GM21786 (cell line): ENCODE data around the gene ORC2.
"Not testable (repeated sequence)": the region's sequence is repeated elsewhere in the genome, so short reads cannot be mapped to it uniquely, and the experiment has no call there.

Experiments used
- ATAC-seq: cut with Tn5 transposase; IDR thresholded peaks from one replicate; pipeline ENCODE4 v1.9.1; 2021; ENCODE audit not compliant: unreplicated experiment

The ORC2 gene

DNA sequence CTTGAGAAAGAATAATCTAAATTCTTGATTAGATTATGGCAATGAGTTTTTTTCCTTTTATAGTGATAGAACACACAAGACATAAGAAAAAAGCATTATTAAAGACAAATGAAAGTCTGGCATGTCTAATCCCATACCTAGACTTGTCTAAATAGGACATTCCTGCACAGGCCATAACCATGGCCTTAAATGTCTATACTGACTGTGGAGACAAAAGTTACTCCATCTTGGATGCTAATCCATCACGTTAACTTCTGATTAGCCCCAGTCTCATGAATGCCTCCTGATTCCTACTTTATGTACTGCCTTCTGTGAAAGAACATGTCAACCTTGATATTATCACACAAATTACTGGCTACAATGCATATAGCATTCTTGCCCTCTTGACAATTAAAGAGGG is 23.6 kb downstream of the ORC2 start:
- ATAC-seq, result no peak

DNA sequence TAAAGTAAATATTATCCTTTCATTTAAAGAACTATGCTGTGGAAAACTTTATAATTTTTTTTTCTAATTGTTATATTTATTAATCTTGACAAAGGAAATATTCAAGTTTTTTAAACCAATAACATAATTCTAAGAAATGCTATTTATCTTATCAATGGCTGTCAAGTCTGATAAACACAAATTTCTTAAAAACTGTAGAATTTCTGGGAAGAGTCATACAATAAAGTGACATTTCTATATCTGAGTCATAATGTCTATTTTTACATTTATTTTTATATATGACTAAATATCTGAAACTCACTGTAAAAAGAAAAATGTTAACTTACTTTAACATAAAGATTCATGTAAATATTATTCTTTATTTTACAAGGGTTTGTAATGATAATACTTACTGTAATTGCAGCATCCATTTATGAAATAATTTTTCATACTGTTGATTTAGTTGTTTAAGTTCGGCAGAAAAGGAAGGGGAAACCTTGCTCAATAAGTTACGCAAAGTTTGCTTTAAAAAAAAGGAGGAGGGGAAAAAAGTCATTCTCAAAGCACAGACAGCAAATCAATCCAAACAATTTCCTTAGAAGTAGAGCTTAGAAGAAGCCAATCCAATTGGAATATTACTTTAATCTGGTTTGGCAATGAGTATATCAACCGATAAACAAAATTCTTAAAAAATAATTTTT is 32.4 kb downstream of the ORC2 start:
- no peak for ATAC-seq

DNA sequence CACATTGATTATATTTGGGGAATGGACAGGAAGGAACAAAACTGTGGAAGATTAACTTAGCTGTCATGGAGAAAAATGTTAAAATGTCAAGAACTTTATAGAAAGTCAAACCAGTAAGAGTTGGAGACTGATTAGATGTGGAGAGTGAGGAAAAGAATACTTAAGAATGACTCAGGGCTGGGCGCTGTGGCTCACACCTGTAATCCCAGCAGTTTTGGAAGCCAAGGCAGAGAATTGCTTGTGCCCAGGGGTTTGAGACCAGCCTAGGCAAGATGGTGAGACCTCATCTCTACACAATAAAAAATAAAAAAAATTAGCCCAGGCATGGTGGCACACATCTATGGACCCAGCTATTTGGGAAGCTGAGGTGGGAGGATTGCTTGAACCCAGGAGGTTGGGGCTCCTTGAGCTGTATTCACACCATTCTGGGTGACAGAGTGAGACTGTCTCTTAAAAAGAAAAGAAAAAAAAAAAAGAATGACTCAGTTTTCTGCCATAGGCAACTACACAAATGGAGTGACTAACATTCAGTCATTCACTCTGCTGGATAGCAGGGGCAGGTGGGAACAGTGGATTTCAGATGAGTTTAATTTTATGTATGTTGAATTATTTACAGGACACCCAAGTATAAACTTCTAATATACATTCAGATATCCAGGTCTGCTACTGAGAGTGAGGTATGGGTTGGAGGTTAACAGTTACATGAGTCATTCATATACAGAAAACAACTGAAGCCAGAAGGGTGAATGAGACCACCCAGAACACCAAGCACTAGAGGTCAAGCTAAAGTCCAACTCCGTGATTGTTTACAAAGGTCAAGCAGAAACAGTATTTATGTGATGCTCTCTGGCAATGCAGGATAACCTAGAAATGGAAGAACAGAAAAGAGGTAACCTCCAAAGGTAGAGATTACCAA is 33.9 kb downstream of the ORC2 start:
- no peak for ATAC-seq

DNA sequence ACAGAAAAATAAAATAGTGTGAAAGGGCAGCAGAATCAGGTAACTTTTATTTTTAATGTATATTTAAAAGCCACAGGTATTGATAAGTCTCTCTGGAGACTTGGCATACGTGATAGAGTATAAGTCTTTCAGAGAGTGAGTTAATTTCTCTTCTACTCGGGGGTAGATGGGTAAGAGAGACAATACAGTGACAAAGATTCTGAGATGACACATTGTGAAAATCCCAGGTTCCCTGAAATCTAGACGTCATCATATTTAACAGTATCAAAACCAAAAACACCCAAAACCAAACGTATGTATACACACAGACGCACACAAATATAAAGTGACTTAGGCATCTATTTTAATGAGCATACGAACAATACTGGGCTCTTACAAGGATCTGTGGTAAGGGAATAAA is 41.0 kb downstream of the ORC2 start:
- no peak for ATAC-seq

DNA sequence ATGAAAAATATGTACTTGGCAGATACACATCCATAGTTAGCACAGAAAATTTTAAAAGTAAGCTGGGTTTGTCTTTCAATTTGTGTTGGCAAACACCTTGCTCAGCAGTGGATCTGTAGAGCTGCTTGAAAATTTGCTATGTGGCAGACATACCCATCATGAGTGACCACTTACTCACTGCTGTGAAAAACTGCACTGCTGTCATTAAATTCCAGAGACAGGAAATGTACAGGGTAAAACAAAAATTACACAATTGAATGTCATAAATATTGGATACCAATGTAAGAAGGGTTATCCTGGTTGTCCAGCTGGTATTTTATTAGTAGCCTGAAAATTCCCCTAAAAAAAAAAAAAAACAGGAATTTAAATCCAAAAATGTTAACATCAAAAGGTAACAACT is 49.8 kb downstream of the ORC2 start:
- no peak for ATAC-seq

DNA sequence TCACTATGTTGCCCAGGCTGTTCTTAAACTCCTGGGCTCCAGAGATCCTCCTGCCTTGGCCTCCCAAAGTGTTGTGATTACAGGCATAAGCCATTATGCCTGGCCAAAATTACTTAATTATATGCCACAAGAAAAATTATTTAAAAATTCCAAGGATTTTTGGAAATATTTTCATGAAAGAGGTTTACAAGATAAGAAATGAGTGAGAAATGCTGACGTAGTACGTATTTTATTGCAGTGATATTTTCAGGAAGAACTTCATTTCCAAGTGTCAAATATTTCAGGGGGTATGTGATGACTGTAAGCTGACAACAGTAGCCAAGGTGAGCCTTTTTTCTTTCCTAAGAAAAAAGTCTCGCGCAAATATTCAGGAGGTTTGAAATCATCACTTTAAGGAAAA is 53.5 kb downstream of the ORC2 start:
- no peak for ATAC-seq

DNA sequence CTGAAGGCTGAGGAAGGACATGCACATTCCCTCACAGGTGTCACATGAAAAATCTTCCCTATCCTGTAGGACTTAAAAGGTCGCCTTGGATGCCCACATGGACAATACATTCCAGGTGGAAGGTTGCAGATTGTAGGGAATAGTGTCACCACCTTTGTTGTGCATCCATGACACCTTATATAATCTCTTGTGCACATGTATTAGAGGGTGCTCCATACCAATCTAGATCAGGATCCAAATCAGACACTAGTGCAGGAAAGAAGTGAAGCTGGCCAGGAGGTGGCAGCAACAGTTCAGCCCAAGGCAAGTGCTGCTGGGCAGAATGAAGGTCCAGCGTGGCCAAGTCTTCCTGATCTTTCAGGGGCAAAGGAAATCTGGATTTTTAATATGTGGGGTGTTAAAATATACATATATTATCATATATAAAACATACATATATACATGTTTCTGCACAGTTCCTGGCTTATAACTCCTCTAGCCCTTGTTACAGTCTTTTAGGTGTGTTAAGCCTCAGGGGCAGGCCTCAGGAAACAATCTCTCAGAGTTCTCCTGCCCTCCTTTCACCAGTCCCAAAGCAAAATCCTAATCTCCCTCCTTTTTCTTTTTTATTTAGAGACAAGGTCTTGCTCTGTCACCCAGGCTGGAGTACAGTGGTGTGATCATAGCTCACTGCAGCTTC is 57.7 kb downstream of the ORC2 start:
- ATAC-seq, result peak; percentile 49

DNA sequence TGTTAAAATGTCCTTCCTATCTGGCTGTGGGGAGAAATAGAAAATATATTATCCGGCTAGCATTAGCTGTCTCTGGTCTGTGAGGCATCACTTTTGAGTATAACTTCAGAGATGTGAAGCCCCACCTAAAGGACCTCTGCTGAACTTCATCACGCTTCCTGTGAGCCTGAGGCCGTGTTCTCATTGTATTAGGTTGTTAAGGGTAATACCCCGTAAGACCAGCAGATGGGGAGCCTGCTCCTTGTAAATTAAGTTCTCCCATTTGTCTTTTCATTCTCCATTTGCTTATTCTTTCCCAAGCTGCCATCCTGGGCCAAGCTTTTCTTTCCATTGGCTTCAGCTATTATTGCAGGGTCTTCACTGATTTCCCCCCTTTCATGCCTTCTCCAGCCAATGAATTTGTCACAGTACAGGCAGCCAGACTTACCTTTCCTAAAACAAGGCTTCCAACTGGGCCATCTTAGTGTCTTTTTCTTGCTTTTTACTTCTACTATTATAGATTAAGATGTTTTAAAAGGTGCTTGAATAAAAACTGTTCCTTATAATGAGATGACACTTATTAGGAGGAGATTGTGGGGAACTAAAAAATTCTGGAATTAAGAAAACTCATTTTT is 61.9 kb downstream of the ORC2 start:
- peak; percentile 99 for ATAC-seq

DNA sequence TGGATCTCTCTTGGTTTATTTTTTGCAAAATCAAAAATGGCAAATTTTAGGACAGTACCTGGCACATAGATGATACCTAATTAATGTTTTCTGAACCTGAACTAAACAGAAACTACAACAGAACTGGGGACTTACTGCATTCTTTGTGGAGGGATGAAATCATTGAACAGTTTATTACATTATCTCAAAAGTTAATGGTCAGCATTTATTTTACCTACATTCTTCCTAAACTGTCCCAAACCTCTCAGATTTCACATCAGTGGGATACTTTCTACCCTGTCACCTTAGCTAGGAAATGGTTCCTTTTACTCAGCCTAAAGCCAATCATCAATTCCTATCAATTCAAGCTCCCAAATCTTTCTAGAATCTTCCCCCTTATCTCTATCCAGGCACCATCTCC is 64.0 kb downstream of the ORC2 start:
- ATAC-seq, result no peak

DNA sequence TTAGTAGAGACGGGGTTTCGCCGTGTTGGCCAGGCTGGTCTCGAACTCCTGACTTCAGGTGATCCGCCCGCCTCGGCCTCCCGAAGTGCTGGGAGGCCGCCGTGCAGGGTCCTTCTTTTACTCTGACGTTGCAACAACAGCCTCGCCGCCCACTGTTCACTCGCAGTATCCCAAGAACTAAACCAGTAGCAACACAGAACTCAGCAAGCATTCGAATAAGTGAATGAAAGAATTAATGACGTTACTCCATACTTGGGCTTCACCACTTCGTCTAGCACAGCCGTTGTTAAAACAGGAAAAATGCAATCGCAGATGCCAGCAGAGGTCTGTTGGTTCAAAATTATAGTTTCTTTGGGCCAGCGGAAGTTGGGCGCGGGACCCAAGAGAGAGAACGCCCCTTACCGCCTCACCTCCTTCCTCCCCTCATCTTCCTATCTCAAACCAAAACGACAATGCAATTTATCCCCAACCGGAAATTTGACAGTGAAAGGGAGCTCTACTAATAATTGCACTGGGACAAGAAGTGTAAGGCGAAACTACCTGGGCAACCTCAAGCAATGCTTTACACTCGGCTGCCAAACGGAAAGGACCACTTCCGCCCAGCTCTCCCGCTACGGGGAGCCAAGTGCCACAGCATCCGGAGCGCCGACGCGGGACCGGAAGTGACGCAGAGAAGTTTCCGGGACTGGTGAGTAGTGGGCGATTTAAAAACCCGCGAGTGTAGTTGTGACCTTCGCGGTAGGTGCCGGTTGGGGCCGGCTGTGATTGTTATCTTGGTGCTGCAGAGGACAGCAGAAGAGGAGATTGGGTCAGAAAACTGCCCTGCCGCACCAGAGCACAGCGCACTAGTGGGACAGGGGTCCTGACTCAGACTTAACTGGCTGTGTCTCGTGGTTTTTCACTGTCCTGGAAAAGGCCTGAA is 74.5 kb downstream of the ORC2 start, which contains the start of the genes NIF3L1 and PPIL3:
TSS of gene NIF3L1 (plus strand) at position 668 of the 922 bp plus-strand sequence. CDS start 2,573 bp downstream, outside the sequence.
TSS of gene PPIL3 (minus strand) at position 374 of the 922 bp plus-strand sequence. CDS start 1,462 bp downstream, outside the sequence.
- ATAC-seq, result peak; percentile 89

DNA sequence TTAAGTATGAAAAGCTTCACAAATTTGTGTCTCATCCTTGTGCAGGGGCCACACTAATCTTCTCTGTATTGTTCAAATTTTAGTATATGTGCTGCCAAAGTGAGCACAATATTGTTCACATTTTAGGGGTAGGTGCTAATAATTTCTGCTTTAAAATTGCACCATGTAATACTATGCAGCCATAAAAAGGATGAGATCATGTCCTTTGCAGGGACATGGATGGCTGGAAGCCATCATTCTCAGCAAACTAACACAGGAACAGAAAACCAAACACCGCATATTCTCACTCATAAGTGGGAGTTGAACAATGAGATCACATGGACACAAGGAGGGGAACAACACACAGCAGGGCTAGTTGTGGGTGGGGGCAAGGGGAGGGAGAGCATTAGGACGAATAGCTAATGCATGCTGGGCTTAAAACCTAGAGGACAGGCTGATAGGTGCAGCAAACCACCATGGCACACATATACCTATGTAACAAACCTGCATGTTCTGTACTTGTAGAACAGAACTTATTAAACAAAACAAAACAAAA is 81.7 kb downstream of the ORC2 start:
- not testable (repeated sequence) for ATAC-seq

DNA sequence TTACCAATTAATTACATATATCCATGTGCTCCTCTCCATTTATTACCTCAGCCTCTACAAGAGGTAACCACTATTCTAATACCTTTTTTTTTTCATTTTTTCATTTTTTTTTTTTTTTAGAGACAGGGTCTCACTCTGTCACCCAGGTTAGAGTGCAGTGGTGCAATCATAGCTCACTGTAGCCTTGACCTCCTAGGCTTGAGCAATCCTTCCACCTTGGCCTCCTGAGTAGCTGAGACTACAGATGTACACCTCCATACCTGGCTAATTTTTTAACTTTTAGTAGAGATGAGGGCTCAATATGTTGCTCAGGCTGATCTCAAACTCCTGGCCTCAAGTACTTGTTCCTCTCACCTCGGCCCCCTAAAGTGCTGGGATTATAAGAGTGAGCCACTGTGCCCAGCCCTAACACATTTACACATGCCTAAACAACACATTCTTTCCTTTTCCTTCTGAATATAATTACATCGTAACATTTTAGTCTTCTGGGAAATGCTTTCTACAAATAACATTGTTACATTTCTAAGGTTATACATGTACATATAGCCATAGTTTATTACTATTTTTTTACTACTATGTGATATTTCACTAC is 85.1 kb downstream of the ORC2 start:
- ATAC-seq, result no peak

DNA sequence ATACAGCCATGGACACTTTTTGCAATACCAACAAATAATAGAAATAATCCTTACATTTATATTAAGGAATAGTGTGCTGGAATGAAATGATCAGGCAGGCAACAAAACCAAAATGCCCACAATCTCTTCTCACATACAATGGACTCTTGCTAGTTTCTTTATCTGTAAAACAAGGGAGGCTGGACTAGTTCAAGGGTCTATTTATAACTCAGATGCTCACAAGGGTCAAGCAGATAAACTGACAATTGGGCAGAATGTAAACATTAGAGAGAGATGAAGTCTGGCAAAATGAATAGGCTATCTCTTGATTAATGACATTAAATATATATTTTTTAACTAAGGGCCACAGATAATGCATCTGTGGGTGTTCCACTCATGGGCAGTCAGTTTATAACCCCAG is 86.0 kb downstream of the ORC2 start:
- ATAC-seq, result no peak

DNA sequence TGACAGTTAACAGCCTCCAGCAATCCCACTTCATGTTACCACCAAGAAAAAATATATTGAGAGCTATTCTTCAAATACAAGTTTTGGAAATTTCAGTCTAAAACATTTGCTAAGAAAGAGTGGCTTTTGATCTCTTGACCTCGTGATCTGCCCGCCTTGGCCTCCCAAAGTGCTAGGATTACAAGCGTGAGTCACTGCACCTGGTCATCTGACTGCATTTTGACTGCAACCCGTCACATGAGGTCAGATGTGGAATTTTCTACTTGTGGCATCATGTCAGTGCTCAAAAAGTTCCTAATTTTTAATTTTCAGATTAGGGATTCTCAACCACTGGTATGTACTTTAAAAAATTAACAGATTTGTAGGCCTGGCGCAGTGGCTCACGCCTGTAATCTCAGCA is 89.9 kb downstream of the ORC2 start:
- ATAC-seq, result no peak

DNA sequence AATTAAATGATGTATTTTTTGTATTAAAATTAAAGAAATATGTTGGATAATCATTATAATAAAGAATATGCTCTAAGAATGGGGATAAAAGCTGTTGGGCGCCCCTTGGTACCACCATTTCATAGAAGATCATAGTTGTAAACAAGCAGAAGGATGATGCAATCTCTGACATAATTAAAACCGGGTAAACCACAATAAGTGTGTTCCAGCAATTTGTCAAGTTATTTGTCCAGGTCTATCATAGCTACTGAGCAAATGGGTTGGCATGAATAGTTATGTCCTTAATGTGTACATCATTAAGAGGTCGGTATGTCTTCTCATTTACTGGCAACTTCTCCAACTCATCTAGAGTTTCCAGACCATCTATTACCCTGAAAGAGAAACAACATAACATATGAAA is 92.3 kb downstream of the ORC2 start:
- no peak for ATAC-seq

DNA sequence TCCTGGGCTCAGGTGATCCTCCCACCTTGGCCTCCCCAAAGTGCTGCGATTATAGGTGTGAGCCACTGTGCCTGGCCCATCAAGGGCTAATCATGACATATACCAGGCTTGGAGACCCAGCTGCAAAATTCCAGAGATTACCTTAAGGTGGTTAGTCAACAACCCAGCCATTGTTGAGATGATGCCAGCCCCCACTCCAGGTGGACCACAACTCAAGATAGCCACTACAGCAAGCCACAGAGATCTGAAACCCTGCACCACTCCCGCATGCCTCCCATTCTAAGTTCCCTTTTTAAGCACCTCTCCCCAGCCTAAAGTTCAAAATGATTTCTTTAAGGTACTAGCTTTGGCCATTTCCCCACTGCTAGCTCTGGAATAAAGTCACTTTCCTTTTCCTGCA is 94.4 kb downstream of the ORC2 start:
- ATAC-seq, result no peak

DNA sequence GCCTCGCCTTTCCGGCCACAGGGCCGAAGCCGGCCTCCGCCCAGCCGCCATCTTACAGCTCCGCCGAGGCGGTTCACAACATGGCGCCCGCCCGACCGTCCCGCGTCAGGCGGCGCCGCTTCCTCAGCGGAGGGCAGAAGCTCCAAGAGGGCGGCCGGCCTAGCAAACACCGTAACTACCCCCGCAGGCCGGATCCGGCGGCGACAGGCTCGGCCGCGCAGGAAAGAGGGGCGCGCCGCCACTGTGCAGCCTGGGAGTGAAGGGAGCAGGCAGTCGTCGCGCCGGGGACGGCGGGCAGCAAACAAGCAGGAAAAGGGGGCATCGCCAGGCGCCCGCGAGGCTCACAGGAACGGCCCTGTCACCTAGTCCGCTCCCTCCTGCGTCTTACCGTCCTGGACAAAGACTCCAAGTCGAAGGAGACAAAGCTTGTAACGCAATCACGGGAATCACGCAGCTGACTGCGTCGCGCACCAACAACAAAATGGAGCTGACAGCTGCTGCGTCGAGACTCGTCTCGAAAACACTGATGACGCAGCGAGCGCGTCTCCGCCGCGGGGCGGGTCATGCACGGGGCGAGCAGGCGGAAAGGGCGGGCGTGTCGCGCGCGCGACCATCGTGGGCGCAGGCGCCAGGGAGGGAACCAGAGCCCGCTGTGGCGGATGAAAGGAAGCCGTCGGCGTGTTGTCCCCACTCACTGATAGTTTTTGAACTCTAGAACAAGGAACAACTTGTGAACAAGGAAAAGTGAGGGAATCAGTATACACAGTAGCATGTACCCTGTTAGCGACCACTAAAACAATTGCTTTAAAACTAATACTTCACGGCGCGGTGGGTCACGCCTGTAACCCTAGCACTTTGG is 99.1 kb downstream of the ORC2 start, which contains the start of gene CLK1:
TSS of gene CLK1 (minus strand) at position 483 of the 859 bp plus-strand sequence. CDS start 2,796 bp downstream, outside the sequence.
- peak; percentile 81 for ATAC-seq

DNA sequence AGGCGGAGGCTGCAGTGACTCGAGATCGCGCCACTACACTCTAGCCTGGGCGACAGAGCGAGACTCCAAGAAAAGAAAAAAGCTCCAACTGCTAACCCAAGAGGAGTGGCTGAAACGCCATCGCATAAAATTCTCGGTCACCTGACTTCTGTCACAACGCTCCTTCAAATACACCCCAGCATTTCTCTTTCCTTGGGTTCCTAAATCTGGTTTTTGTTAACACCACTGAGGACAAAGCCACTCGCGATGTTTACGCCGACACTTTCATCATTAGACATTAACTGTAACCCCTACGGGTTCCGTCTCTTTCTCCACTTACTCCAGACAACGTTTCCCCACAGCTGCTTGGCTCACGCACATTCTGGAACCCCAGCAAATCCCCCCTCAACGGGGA is 99.7 kb downstream of the ORC2 start:
- peak; percentile 12 for ATAC-seq
